H1 (cell line): ENCODE measurements around the gene ARPP21. TPM values are rescaled to one million over a fixed set of nuclear protein-coding genes. Genes with fewer than 3 reads are reported as not detected.

ENCODE experiments used
- CTCF ChIA-PET: fragments of 300-600 bp; sonication (Branson Sonifier 250); formaldehyde crosslinking; loops from one replicate; lab custom pipeline; 2021; ENCODE audit not compliant: partially characterized antibody; lab: Charles Lee
- POLR2A ChIA-PET: fragments of 300-600 bp; sonication (Branson Sonifier 250); formaldehyde crosslinking; loops from one replicate; lab custom pipeline; 2021; ENCODE audit warnings: inconsistent platforms; ENCODE audit not compliant: partially characterized antibody; lab: Charles Lee
- DNase-seq, 2 experiments: peaks; one replicate each; pipeline versions ENCODE4 v3.0.0 to v3.0.0-alpha.2; 2010 to 2022; ENCODE audit warnings: low spot score in 2 of 2, low read depth in 1 of 2, mixed read lengths in 1 of 2
- FAIRE-seq: peaks from 2 replicates; lab custom pipeline; 2011; peaks lifted over from hg19 to GRCh38; lab: Jason Lieb, UNC
- H2AFZ ChIP-seq: 2 replicates; pipeline ENCODE4 v1.8.1; 2012; ENCODE audit warnings: low read length, inconsistent platforms
- H2AK5ac ChIP-seq: 2 replicates; pipeline ENCODE4 v1.6.1; 2013; ENCODE audit warnings: low read depth, low read length
- H2BK120ac ChIP-seq: replicated peaks from 2 replicates; pipeline ENCODE3; 2013; ENCODE audit warnings: low read depth, low read length, inconsistent platforms
- H2BK12ac ChIP-seq: 2 replicates; pipeline ENCODE4 v1.6.1; 2013; ENCODE audit warnings: low read depth, low read length
- H2BK15ac ChIP-seq: 2 replicates; pipeline ENCODE4 v1.6.1; 2013; ENCODE audit warnings: low read length
- H2BK20ac ChIP-seq: 2 replicates; pipeline ENCODE4 v1.6.1; 2013; ENCODE audit warnings: low read length
- H2BK5ac ChIP-seq: 2 replicates; pipeline ENCODE4 v1.6.1; 2013; ENCODE audit warnings: low read depth, low read length
- H3K14ac ChIP-seq: 2 replicates; pipeline ENCODE4 v1.6.1; 2013; ENCODE audit warnings: inconsistent platforms; ENCODE audit not compliant: insufficient read length
- H3K18ac ChIP-seq: 2 replicates; pipeline ENCODE4 v1.6.1; 2013; ENCODE audit warnings: low read length; ENCODE audit errors: extremely low read depth
- H3K23ac ChIP-seq: 2 replicates; pipeline ENCODE4 v1.6.1; 2013; ENCODE audit warnings: inconsistent platforms; ENCODE audit not compliant: insufficient read length
- H3K23me2 ChIP-seq: 2 replicates; pipeline ENCODE4 v1.6.1; 2013; ENCODE audit warnings: low read depth, low read length
- H3K27ac ChIP-seq: 2 replicates; pipeline ENCODE4 v1.6.1; 2011; ENCODE audit warnings: low read depth, low read length, inconsistent platforms
- H3K27me3 ChIP-seq, 4 experiments: replicated peaks in 1 of 4; 1 replicate in 1 of 4; 2 replicates in 3 of 4; pipeline versions ENCODE4 v1.6.1 to v1.8.1; 2011 to 2013; ENCODE audit warnings: low read length in 3 of 4, mild to moderate bottlenecking in 3 of 4, inconsistent platforms in 2 of 4, mixed read lengths in 2 of 4, moderate library complexity in 1 of 4; ENCODE audit not compliant: control insufficient read depth in 3 of 4, insufficient read depth in 3 of 4; ENCODE audit errors: extremely low read depth in 1 of 4
- H3K36me3 ChIP-seq, 4 experiments: 2 replicates each; pipeline versions ENCODE4 v1.6.1 to v1.8.1; 2011 to 2013; ENCODE audit warnings: mild to moderate bottlenecking in 4 of 4, low read length in 3 of 4, moderate library complexity in 2 of 4, control low read depth in 1 of 4, inconsistent platforms in 1 of 4; ENCODE audit not compliant: insufficient read depth in 4 of 4, control insufficient read depth in 2 of 4
- H3K4ac ChIP-seq: replicated peaks from 2 replicates; pipeline ENCODE3; 2013; ENCODE audit warnings: low read length, low read depth, mixed read lengths, inconsistent platforms; ENCODE audit not compliant: insufficient read length
- H3K4me1 ChIP-seq, 4 experiments: replicated peaks in 1 of 4; 1 replicate in 1 of 4; 2 replicates in 3 of 4; pipeline versions ENCODE4 v1.6.1 to v1.8.1; 2011 to 2013; ENCODE audit warnings: low read length in 3 of 4, inconsistent platforms in 2 of 4, mixed read lengths in 1 of 4; ENCODE audit not compliant: insufficient read depth in 4 of 4, control insufficient read depth in 3 of 4
- H3K4me2 ChIP-seq, 2 experiments: 2 replicates each; pipeline versions ENCODE4 v1.6.1 to v1.8.1; 2011 to 2013; ENCODE audit warnings: low read depth in 2 of 2, low read length in 2 of 2, control low read depth in 1 of 2, inconsistent platforms in 1 of 2, mild to moderate bottlenecking in 1 of 2; ENCODE audit not compliant: insufficient read depth in 1 of 2
- H3K4me3 ChIP-seq, 4 experiments: fragments of 200-600, 300-600 bp in 1 of 4; sonication (generic), shearing (Covaris generic), sonication (Bioruptor Twin) in 1 of 4; 2 replicates each; pipeline versions ENCODE4 v1.5.1 to v1.8.1; 2011 to 2016; ENCODE audit warnings: low read length in 4 of 4, low read depth in 3 of 4, control low read depth in 2 of 4, inconsistent platforms in 2 of 4, mild to moderate bottlenecking in 2 of 4, mixed read lengths in 1 of 4, moderate library complexity in 1 of 4; ENCODE audit not compliant: insufficient read depth in 2 of 4; ENCODE audit errors: extremely low read depth in 1 of 4
- H3K56ac ChIP-seq: replicated peaks from 2 replicates; pipeline ENCODE3; 2013; ENCODE audit warnings: low read depth, mild to moderate bottlenecking, mixed read lengths, low read length, inconsistent platforms; ENCODE audit not compliant: insufficient read length
- H3K79me1 ChIP-seq: 2 replicates; pipeline ENCODE4 v1.6.1; 2013; ENCODE audit warnings: low read depth, low read length, control low read depth
- H3K79me2 ChIP-seq, 2 experiments: 2 replicates each; pipeline versions ENCODE4 v1.6.1 to v1.8.1; 2012 to 2013; ENCODE audit warnings: low read length in 2 of 2, mild to moderate bottlenecking in 2 of 2, inconsistent platforms in 1 of 2; ENCODE audit not compliant: insufficient read depth in 2 of 2, control insufficient read depth in 1 of 2
- H3K9ac ChIP-seq, 4 experiments: replicated peaks in 1 of 4; 1 replicate in 1 of 4; 2 replicates in 3 of 4; pipeline versions ENCODE4 v1.6.1 to v1.8.1; 2011 to 2013; ENCODE audit warnings: low read depth in 3 of 4, low read length in 3 of 4, control low read depth in 2 of 4, mild to moderate bottlenecking in 2 of 4, moderate library complexity in 2 of 4, inconsistent platforms in 1 of 4; ENCODE audit errors: extremely low read depth in 1 of 4
- H3K9me3 ChIP-seq, 2 experiments: 2 replicates each; pipeline versions ENCODE4 v1.6.1 to v1.8.1; 2012 to 2013; ENCODE audit warnings: mild to moderate bottlenecking in 2 of 2, moderate library complexity in 2 of 2, control low read depth in 1 of 2, inconsistent platforms in 1 of 2, low read depth in 1 of 2, low read length in 1 of 2, mixed read lengths in 1 of 2; ENCODE audit not compliant: insufficient read depth in 2 of 2
- H4K20me1 ChIP-seq, 2 experiments: replicated peaks in 1 of 2; 2 replicates each; pipeline versions ENCODE3 to v1.8.1; 2011 to 2013; ENCODE audit warnings: inconsistent platforms in 2 of 2, low read length in 2 of 2, mild to moderate bottlenecking in 1 of 2; ENCODE audit not compliant: insufficient read depth in 2 of 2, control insufficient read depth in 1 of 2
- H4K5ac ChIP-seq: 2 replicates; pipeline ENCODE4 v1.6.1; 2013; ENCODE audit warnings: low read length, low read depth, mixed read lengths, inconsistent platforms; ENCODE audit not compliant: insufficient read length
- H4K8ac ChIP-seq: 2 replicates; pipeline ENCODE4 v1.8.0; 2013; ENCODE audit warnings: mild to moderate bottlenecking, moderate library complexity, low read length, inconsistent platforms; ENCODE audit not compliant: insufficient read depth; ENCODE audit errors: extremely low read depth
- H4K91ac ChIP-seq: replicated peaks from 2 replicates; pipeline ENCODE3; 2013; ENCODE audit warnings: low read length, mixed read lengths, inconsistent platforms; ENCODE audit not compliant: insufficient read length
- ATF3 ChIP-seq: IDR thresholded peaks from 2 replicates; pipeline ENCODE4 v1.6.1; 2011; ENCODE audit warnings: low read depth, mild to moderate bottlenecking, low read length; ENCODE audit not compliant: insufficient read depth
- CBX5 ChIP-seq: fragments of 300-800, 300-1000 bp; sonication (generic); IDR thresholded peaks from 2 replicates; pipeline ENCODE4 v1.7.1; 2016; ENCODE audit warnings: antibody characterized with exemption, low read length, low read depth
- CHD1 ChIP-seq: IDR thresholded peaks from 2 replicates; pipeline ENCODE4 v1.6.1; 2012; ENCODE audit warnings: low read depth, low read length, improper control_type of control experiment
- CREB1 ChIP-seq: IDR thresholded peaks from 2 replicates; pipeline ENCODE4 v1.6.1; 2012; ENCODE audit warnings: inconsistent platforms
- GABPA ChIP-seq: IDR thresholded peaks from 2 replicates; pipeline ENCODE4 v1.6.1; 2011; ENCODE audit warnings: mild to moderate bottlenecking, low read length, moderate library complexity, borderline replicate concordance; ENCODE audit not compliant: insufficient read depth
- JUN ChIP-seq: IDR thresholded peaks from 2 replicates; pipeline ENCODE4 v1.6.1; 2011; ENCODE audit warnings: low read depth, mild to moderate bottlenecking, improper control_type of control experiment, low read length
- JUND ChIP-seq: IDR thresholded peaks from 2 replicates; pipeline ENCODE4 v1.6.1; 2011; ENCODE audit warnings: mild to moderate bottlenecking, improper control_type of control experiment, low read length
- MAX ChIP-seq: IDR thresholded peaks from 2 replicates; pipeline ENCODE4 v1.6.1; 2012; ENCODE audit warnings: inconsistent platforms
- POU5F1 ChIP-seq: IDR thresholded peaks from 2 replicates; pipeline ENCODE4 v1.6.1; 2011; ENCODE audit warnings: low read depth, mild to moderate bottlenecking, low read length, moderate library complexity
- RXRA ChIP-seq: IDR thresholded peaks from 2 replicates; pipeline ENCODE4 v1.6.1; 2011; ENCODE audit warnings: low read depth, mild to moderate bottlenecking, low read length, moderate library complexity; ENCODE audit not compliant: insufficient read depth
- SIX5 ChIP-seq: IDR thresholded peaks from 2 replicates; pipeline ENCODE4 v1.6.1; 2011; ENCODE audit warnings: mild to moderate bottlenecking, low read depth, low read length
- SP2 ChIP-seq: IDR thresholded peaks from 2 replicates; pipeline ENCODE4 v1.6.1; 2012; ENCODE audit warnings: mild to moderate bottlenecking, low read length, inconsistent platforms
- SP4 ChIP-seq: IDR thresholded peaks from 2 replicates; pipeline ENCODE4 v1.6.1; 2012; ENCODE audit warnings: low read length, inconsistent platforms
- WGBS, 2 experiments: shearing (Covaris generic) in 1 of 2; methylation state at CpG; one replicate each; pipeline versions ENCODE4 v1.1.6 to v1.1.7; 2013 to 2015; ENCODE audit warnings: low lambda C conversion rate in 2 of 2, mixed read lengths in 2 of 2, inconsistent platforms in 1 of 2, low coverage in 1 of 2, missing lambda C conversion rate in 1 of 2; ENCODE audit not compliant: insufficient replicate concordance in 2 of 2, insufficient coverage in 1 of 2, insufficient read length in 1 of 2; ENCODE audit errors: extremely low coverage in 1 of 2, missing lambda C conversion rate in 1 of 2; 5-methylcytosine and 5-hydroxymethylcytosine counted together
- polyA plus RNA-seq, 7 experiments: library from polyadenylated mRNA; depleted of rRNA in 3 of 7; stranded (reverse) in 5 of 7; unstranded in 2 of 7; fragments of >200 nt in 5 of 7; fragments of 200-250 nt in 2 of 7; gene quantifications; 1 replicate in 5 of 7; 2 replicates in 1 of 7; 4 replicates in 1 of 7; pipeline versions ENCODE4 v1.2.1 to v1.2.3, GENCODE V29; 2011 to 2013; ENCODE audit warnings: missing spikeins in 2 of 7, mixed read lengths in 2 of 7
- total RNA-seq: library from RNA; stranded (reverse); fragmentation: NEBNext Ultra II Directional; extraction: Animal tissue kit (Norgen Biotek cat#: 25700); gene quantifications from 2 replicates; pipeline ENCODE4 v1.2.1, GENCODE V29; 2021
- TF ChIP-seq, protein P1 (sequence below): IDR thresholded peaks from 2 replicates; pipeline ENCODE4 v1.6.1; 2012; ENCODE audit warnings: inconsistent platforms

ARPP21 gene
- total and polyA plus RNA-seq, 2 of the 8 experiments (the other 6 are each of a cell fraction or from before 2014, with no cell fraction given): not detected

GRCh38 chr3:35737527-35737926, 98.2 kb downstream of the ARPP21 start:
- no peak overlapping the region for H4K91ac ChIP-seq
- no peak overlapping the region for H3K18ac ChIP-seq
- FAIRE-seq (no peak), DNase-seq (no peak)
- H3K4me2 ChIP-seq: no peak overlapping the region
- H2AK5ac ChIP-seq: no peak overlapping the region
- H4K8ac ChIP-seq: no peak overlapping the region
- H3K36me3 ChIP-seq: no peaks in the 10 kb centered on the region
- no peak overlapping the region for H2BK15ac ChIP-seq
- H2BK5ac ChIP-seq: no peak overlapping the region
- no peaks in the 10 kb centered on the region for H3K79me1 ChIP-seq
- 90% methylated on average over 4 of the region's 4 CpGs; no CpG with 5 or more reads in 1 of the 2 experiments for WGBS, 2 experiments
- no peak overlapping the region for H3K14ac ChIP-seq
- ChIA-PET POLR2A (no interaction called here), CTCF (no interaction called here)
- H2BK12ac ChIP-seq: no peak overlapping the region
- H3K4ac ChIP-seq: no peak overlapping the region
- H3K9me3 ChIP-seq: no peaks in the 10 kb centered on the region
- H3K4me1 ChIP-seq: peaks cover 0 to 2% (median 0%) of the 10 kb centered on the region in 4 experiments; a peak in 1 of 7 replicates
- H3K4me3 ChIP-seq: no peak overlapping the region
- no peaks in the 10 kb centered on the region for H3K23me2 ChIP-seq
- H3K23ac ChIP-seq: no peak overlapping the region
- H3K27ac ChIP-seq: no peak overlapping the region
- H4K20me1 ChIP-seq: no peaks in the 10 kb centered on the region
- no peak overlapping the region for H2BK20ac ChIP-seq
- H4K5ac ChIP-seq: no peak overlapping the region
- no peak overlapping the region for H2BK120ac ChIP-seq
- no peak overlapping the region for H3K56ac ChIP-seq
- H2AFZ ChIP-seq: no peak overlapping the region
- H3K27me3 ChIP-seq: no peaks in the 10 kb centered on the region
- H3K9ac ChIP-seq: no peak overlapping the region
- H3K79me2 ChIP-seq: no peaks in the 10 kb centered on the region
- TF ChIP-seq, protein P1, sequence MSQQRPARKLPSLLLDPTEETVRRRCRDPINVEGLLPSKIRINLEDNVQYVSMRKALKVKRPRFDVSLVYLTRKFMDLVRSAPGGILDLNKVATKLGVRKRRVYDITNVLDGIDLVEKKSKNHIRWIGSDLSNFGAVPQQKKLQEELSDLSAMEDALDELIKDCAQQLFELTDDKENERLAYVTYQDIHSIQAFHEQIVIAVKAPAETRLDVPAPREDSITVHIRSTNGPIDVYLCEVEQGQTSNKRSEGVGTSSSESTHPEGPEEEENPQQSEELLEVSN: no peak
- TF ChIP-seq RXRA (no peak), MAX (no peak), POU5F1 (no peak), ATF3 (no peak), SP2 (no peak), JUN (no peak), CREB1 (no peak), JUND (no peak), CHD1 (no peak), SIX5 (no peak), CBX5 (no peak), GABPA (no peak), SP4 (no peak)
